GM19467 (cell line): ENCODE measurements around the gene LEAP2.
"Not testable (repeated sequence)": the region's sequence is repeated elsewhere in the genome, so short reads cannot be mapped to it uniquely, and the experiment has no call there.

Experiments
- ATAC-seq: cut with Tn5 transposase; IDR thresholded peaks from one replicate; pipeline ENCODE4 v1.9.1; 2021; ENCODE audit warnings: mild to moderate bottlenecking, moderate library complexity; ENCODE audit not compliant: unreplicated experiment

The LEAP2 gene

GRCh38 chr5:132840313-132840712, 33.2 kb upstream of the LEAP2 start:
- no peak for ATAC-seq

- no peak for ATAC-seq
Observed at GRCh38 chr5:132840896-132841295, 32.6 kb upstream of the LEAP2 start.

- no peak for ATAC-seq
Observed at GRCh38 chr5:132841305-132841704, 32.2 kb upstream of the LEAP2 start.

- no peak for ATAC-seq
Observed at GRCh38 chr5:132848270-132848669, 25.2 kb upstream of the LEAP2 start.

GRCh38 chr5:132849347-132849746, 24.1 kb upstream of the LEAP2 start:
- ATAC-seq = no peak

GRCh38 chr5:132850066-132850465, 23.4 kb upstream of the LEAP2 start:
- ATAC-seq = no peak

- ATAC-seq = no peak
Observed at GRCh38 chr5:132853323-132853722, 20.1 kb upstream of the LEAP2 start.

GRCh38 chr5:132853790-132854189, 19.7 kb upstream of the LEAP2 start:
- ATAC-seq = no peak

GRCh38 chr5:132854301-132854700, 19.2 kb upstream of the LEAP2 start:
- no peak for ATAC-seq

- not testable (repeated sequence) for ATAC-seq
Observed at GRCh38 chr5:132854992-132855391, 18.5 kb upstream of the LEAP2 start.

- no peak for ATAC-seq
Observed at GRCh38 chr5:132856011-132856410, 17.5 kb upstream of the LEAP2 start.

- no peak for ATAC-seq
Observed at GRCh38 chr5:132859889-132860437, 13.5 kb upstream of the LEAP2 start.

GRCh38 chr5:132860742-132861141, 12.7 kb upstream of the LEAP2 start:
- ATAC-seq = no peak

GRCh38 chr5:132865668-132866341, 7.7 kb upstream of the LEAP2 start:
- ATAC-seq = no peak

- peak; percentile 97 for ATAC-seq
Observed at GRCh38 chr5:132866342-132867045, 7.0 kb upstream of the LEAP2 start, which contains the start of the genes GDF9 and UQCRQ. Gene GDF9, minus strand, starts transcription at chr5:132866469. Its CDS starts 1,936 bp downstream, at chr5:132864533. Gene UQCRQ, plus strand, starts transcription at chr5:132866642. Its CDS starts 240 bp downstream, at chr5:132866882.

GRCh38 chr5:132867046-132867451, 6.4 kb upstream of the LEAP2 start:
- ATAC-seq = no peak

- no peak for ATAC-seq
Observed at GRCh38 chr5:132868754-132869153, 4.7 kb upstream of the LEAP2 start.

GRCh38 chr5:132870801-132871200, 2.7 kb upstream of the LEAP2 start:
- no peak for ATAC-seq

- ATAC-seq = no peak
Observed at GRCh38 chr5:132871459-132872284, 1.8 kb upstream of the LEAP2 start.

- no peak for ATAC-seq
Observed at GRCh38 chr5:132872788-132873118, 715 bp upstream of the LEAP2 start.

- ATAC-seq = no peak
Observed at GRCh38 chr5:132873930-132874271, 433 bp downstream of the LEAP2 start.
